Brain microvascular endothelial cell (primary cell): ENCODE measurements around the gene CCNB3.

Experiments used
- DNase-seq: peaks from one replicate; pipeline ENCODE4 v3.0.0-alpha.2; 2020
- H3K27ac ChIP-seq: fragments of 250-450 bp; sonication (Bioruptor Pico); 2 replicates; pipeline ENCODE4 v1.5.1; 2020; ENCODE audit warnings: mild to moderate bottlenecking, moderate library complexity
- H3K27me3 ChIP-seq: fragments of 250-450 bp; sonication (Bioruptor Pico); replicated peaks from 2 replicates; pipeline ENCODE4 v1.5.1; 2020; ENCODE audit warnings: mild to moderate bottlenecking
- H3K36me3 ChIP-seq: fragments of 250-450 bp; sonication (Bioruptor Pico); replicated peaks from 2 replicates; pipeline ENCODE4 v1.5.1; 2020; ENCODE audit warnings: mild to moderate bottlenecking
- H3K4me3 ChIP-seq: 2 replicates; pipeline ENCODE4 v1.5.1; 2011; ENCODE audit warnings: low read depth, mild to moderate bottlenecking, control low read depth, low read length, moderate library complexity
- in situ Hi-C: cut with HindIII; loops from 2 replicates; pipeline ENCODE4 v1.10.0; 2017; ENCODE audit warnings: low sequenced_read_pairs, low pct_ligation_motif_present
- TF ChIP-seq, protein P1 (sequence below): IDR thresholded peaks from 2 replicates; pipeline ENCODE4 v1.5.1; 2011; ENCODE audit warnings: low read depth, mild to moderate bottlenecking, moderate library complexity, low read length, control low read depth, inconsistent platforms; ENCODE audit errors: missing control alignments

The CCNB3 gene, protein sequence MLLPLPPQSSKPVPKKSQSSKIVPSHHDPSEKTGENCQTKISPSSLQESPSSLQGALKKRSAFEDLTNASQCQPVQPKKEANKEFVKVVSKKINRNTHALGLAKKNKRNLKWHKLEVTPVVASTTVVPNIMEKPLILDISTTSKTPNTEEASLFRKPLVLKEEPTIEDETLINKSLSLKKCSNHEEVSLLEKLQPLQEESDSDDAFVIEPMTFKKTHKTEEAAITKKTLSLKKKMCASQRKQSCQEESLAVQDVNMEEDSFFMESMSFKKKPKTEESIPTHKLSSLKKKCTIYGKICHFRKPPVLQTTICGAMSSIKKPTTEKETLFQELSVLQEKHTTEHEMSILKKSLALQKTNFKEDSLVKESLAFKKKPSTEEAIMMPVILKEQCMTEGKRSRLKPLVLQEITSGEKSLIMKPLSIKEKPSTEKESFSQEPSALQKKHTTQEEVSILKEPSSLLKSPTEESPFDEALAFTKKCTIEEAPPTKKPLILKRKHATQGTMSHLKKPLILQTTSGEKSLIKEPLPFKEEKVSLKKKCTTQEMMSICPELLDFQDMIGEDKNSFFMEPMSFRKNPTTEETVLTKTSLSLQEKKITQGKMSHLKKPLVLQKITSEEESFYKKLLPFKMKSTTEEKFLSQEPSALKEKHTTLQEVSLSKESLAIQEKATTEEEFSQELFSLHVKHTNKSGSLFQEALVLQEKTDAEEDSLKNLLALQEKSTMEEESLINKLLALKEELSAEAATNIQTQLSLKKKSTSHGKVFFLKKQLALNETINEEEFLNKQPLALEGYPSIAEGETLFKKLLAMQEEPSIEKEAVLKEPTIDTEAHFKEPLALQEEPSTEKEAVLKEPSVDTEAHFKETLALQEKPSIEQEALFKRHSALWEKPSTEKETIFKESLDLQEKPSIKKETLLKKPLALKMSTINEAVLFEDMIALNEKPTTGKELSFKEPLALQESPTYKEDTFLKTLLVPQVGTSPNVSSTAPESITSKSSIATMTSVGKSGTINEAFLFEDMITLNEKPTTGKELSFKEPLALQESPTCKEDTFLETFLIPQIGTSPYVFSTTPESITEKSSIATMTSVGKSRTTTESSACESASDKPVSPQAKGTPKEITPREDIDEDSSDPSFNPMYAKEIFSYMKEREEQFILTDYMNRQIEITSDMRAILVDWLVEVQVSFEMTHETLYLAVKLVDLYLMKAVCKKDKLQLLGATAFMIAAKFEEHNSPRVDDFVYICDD (N-terminal part only)

GRCh38 chrX:50204364-50204899 is at the start of gene CCNB3:
Gene CCNB3 (plus strand): TSS chrX:50204765. CDS start chrX:50285164, 80,399 bp downstream.
- no peaks in the 10 kb centered on the region for H3K36me3 ChIP-seq
- TF ChIP-seq, protein P1, sequence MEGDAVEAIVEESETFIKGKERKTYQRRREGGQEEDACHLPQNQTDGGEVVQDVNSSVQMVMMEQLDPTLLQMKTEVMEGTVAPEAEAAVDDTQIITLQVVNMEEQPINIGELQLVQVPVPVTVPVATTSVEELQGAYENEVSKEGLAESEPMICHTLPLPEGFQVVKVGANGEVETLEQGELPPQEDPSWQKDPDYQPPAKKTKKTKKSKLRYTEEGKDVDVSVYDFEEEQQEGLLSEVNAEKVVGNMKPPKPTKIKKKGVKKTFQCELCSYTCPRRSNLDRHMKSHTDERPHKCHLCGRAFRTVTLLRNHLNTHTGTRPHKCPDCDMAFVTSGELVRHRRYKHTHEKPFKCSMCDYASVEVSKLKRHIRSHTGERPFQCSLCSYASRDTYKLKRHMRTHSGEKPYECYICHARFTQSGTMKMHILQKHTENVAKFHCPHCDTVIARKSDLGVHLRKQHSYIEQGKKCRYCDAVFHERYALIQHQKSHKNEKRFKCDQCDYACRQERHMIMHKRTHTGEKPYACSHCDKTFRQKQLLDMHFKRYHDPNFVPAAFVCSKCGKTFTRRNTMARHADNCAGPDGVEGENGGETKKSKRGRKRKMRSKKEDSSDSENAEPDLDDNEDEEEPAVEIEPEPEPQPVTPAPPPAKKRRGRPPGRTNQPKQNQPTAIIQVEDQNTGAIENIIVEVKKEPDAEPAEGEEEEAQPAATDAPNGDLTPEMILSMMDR: peak; percentile 75
- H3K27ac ChIP-seq: peak within 1 kb of the TSS; percentile 41
- peak; percentile 63 for DNase-seq
- H3K4me3 ChIP-seq: peak within 1 kb of the TSS; percentile 2
- in situ Hi-C loops: no loop called here
- H3K27me3 ChIP-seq: no peaks in the 10 kb centered on the region

DNA sequence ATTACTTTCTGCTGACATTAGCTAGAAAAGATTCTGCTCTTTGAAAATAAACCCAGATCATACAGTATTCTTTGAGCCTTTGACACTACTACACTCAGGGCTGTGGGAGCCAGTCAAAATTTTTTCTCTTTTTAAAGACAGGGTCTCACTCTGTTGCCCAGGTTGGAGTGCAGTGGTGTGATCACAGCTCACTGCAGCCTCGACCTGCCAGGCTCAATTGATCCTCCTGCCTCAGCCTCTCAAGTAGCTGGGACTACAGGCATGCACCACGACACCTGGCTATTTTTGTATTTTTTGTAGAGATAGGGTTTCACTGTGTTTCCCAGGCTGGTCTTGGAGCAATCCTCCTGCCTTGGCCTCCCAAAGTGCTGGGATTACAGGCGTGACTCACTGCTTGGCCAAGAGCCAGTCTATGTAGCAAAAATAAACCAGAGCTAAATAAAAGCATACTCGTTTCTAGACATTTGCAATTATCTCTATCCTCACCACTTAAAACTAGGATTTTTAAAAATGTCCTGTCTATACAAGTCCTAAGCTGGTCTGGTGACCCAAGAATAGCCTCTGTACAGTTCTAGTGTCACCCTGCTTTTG is 46.9 kb upstream of the CCNB3 start:
- DNase-seq: peak; percentile 9
- in situ Hi-C loops: no loop called here
- Histone ChIP-seq H3K36me3 (no peaks in the 10 kb centered on the region), H3K27ac (no peak overlapping the region), H3K4me3 (no peak overlapping the region), H3K27me3 (no peaks in the 10 kb centered on the region)
- TF ChIP-seq, protein P1: no peak

GRCh38 chrX:50158593-50158992 is 46.0 kb upstream of the CCNB3 start:
- no peak for DNase-seq
- TF ChIP-seq, protein P1: no peak
- no peaks in the 10 kb centered on the region for H3K36me3 ChIP-seq
- H3K4me3 ChIP-seq: no peak overlapping the region
- no peak overlapping the region for H3K27ac ChIP-seq
- in situ Hi-C loops: no loop called here
- no peaks in the 10 kb centered on the region for H3K27me3 ChIP-seq

- Histone ChIP-seq H3K27ac (no peak overlapping the region), H3K4me3 (no peak overlapping the region), H3K36me3 (no peaks in the 10 kb centered on the region), H3K27me3 (no peaks in the 10 kb centered on the region)
- in situ Hi-C loops: no loop called here
- DNase-seq: no peak
- TF ChIP-seq, protein P1: no peak
Measured at GRCh38 chrX:50161127-50161526, 43.4 kb upstream of the CCNB3 start.

GRCh38 chrX:50165727-50166126 is 38.8 kb upstream of the CCNB3 start:
- Histone ChIP-seq H3K27ac (no peak overlapping the region), H3K27me3 (no peaks in the 10 kb centered on the region), H3K4me3 (no peak overlapping the region), H3K36me3 (no peaks in the 10 kb centered on the region)
- in situ Hi-C loops: no loop called here
- no peak for DNase-seq
- TF ChIP-seq, protein P1: no peak
